ENCODE measurements around the gene RASSF5.

Gene RASSF5

DNA sequence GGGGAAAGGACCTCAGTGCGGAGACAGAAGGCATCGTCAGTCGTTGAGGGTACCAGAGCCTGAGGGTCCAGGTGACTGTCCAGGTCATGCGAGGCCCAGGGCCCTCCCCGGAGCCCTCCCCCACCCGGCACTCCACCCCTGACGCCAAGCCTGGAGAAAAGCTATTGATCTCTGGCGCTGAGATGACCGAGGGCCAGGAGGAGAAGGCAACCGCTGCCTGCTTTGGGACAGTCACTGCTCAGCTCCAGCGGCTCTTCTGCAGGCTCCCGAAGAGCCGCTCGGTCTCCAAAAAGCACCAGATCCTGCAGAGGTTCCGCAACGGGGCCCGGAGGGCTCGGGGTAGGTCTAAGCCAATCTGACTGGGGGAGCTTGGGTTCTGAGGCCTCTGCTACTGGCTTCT is 10.9 kb downstream of the RASSF5 start:
- no peak for DNase-seq

DNA sequence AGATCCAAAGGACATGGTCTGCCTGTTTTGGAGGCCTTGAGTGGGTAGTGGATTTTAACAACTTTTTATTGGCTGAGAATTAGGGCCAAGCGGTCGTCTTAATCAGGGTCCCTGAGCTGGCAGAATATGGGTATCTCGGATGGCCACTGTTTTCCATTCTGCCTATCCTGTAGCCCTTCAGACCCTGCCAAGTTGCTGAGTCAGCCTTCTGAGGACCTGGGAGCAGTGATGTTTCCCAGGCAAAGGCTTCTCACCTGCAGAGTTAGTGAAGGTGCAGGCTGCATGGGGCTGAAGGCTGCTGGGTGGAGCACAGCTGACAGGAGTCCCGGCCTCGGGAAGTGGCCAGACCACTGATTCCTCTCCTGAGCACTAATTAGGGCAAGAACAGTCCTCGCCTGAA is 11.4 kb downstream of the RASSF5 start:
- DNase-seq = no peak

DNA sequence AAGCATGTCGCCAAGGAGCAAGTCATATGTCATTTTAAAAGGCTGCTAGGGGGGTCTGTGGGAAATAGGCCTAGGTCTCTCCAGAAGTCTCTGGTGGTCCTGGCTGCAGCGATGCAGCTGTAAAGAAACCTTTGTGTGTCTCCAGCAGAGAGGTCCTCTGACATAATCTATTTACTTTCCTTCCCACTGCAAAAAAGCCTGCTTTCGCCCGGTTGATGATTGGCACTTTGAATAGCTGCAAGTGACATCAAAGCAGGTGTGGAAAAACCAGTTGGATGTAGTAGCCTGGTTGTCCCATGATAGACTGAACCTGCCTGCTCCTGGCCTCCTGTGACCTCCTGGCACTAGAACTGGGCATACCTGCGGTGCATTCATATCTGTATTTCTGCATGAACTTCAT is 13.8 kb downstream of the RASSF5 start:
- DNase-seq = no peak

DNA sequence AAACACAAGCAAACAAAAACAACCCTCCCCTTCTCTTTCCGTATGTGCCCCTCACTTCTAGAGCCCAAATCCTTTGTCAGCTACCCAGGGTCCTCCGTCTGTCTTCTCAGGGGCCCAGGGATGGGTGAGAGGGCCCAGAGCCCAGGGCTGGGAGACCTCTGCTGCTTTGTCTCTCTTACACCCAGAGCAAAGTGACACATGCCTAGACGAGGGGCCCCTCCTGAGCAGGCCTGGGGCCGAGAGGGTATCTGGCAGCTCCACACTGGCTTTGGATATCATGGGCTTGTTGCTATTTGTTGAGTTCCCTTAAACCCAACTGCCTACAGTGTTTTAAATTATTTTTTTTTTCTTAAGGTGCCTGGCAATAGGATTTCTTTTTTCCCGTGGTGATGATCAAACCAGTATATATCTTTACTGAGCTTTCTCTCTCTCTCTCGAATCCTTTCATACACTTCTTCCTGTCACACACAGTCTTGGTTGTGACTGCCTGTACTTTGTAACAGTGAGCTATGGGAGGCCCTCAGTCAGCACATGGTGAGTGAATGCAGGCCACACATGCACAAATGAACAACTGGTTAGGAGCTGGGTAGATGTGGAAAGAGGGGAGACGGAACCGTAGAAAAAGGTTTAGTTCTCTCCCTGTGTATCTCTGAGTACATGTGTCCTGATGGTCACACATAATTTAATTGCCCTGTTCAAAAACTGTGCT is 14.5 kb downstream of the RASSF5 start:
- DNase-seq = no peak

DNA sequence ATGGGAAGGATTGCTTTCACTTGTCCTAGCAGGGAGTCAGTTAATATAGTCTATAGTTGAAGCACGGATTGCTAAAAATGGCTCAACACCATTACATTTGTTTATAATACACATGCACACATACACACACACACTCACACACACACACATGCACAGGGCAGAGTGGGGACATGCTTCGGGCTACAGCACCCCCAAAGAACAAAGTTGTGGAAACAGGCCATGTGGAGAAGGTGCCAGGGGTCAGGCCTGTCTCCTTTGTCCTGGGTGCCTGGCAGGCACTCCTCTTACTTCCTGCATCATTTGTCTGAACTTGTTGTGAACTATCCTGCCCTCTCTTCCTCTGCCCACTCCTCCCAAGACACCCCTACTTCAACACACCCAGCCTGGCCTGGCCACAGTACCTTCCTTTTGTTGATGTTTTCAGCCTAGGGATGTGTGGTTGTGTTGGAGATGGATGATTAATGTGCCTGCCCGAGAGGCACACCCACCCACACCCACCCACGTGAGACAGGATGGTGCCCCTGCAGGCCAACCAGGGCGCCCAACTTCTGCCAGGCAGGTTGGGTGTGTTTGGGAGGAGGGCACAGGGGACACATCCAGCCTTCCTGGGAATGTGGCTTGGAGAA is 17.5 kb downstream of the RASSF5 start:
- DNase-seq = no peak

DNA sequence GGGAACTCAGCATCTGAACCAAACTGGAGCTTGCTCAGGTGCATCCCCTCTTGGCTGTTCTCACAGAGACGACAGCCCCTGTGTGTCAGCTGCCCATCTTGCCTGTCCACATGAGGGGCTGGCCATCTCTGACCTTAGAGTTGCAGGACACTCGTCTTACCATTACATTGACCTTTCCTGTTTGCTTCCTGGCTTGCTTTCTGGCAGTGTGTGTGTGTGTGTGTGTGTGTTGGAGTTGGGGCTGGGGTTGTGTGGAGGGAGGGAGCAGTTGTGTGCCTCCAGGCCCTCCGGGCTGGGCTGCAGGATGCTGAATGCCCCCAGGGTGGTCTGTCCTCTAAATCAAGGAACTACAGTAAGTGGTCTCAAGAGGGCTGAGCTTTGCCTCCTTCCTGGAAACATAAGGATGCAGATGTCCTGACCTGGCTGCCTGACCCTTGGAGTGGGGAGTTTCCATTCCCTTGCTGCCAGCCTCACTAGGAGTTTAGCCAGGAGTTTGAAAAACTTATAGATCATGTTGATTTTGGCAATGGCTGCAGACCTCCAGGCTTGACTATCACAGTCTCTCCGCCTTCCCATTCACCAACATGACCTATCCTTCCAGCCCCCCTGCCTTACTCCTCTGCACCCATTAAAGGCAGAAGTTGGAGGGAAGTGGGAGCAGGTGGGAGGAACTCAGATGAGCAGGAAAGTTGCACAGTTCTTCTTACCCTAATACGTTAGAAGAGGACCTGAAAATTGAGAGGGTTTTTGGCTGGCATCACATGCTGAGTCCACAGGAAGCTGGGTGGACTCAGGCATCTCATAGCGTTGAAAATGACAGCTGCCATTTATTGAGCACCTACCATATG is 19.0 kb downstream of the RASSF5 start:
- DNase-seq = no peak

DNA sequence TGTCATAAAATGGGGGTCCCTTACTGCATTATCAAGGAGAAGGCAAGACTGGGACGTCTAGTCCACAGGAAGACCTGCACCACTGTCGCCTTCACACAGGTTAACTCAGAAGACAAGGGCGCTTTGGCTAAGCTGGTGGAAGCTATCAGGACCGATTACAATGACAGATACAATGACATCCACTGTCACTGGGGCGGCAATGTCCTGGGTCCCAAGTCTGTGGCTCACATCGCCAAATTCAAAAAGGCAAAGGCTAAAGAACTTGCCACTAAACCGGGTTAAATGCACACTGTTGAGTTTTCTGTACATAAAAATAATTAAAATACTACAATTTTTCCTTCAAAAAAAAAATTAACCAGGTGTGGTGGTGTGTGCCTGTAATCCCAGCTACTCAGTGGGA is 22.1 kb downstream of the RASSF5 start:
- DNase-seq = no peak

DNA sequence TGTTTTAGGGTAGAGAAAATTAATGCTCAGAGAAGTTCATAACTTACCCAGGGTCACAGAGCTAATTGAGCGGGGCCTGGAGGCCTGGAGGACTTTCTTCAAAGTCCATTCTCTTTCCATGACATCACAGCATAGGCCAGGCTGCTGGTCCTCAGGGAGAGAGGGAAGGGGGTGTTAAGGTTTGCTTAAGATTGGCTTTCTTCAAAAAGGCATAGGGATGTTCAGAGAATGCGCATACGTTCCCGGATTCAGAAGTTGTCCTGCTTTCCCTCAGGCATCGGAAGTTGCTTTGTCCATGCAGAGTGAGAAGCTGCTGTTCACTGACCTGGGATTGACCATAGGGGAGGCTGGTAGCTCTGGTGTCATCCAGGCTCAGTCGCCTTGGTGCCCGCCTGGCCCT is 25.0 kb downstream of the RASSF5 start:
- no peak for DNase-seq

DNA sequence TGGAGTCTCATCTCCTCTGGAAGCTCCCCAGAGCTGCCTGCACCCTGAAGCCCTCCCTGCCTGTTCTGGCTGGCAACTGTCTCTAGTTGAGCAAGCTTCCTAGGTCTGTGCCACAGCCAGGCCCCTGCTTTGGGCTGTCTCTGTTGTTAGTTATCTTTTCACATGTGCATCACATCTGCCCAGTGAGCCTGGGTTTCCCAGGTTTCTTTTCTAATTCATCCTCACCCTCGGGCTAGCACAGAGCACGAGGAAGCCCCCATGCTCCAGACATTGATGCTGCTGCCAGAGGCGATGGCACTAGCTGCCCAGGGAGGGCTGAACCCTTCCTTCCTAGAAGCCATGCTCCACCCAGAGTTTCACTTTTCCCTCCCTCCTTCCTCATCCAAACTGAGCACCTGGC is 27.2 kb downstream of the RASSF5 start:
- no peak for DNase-seq

DNA sequence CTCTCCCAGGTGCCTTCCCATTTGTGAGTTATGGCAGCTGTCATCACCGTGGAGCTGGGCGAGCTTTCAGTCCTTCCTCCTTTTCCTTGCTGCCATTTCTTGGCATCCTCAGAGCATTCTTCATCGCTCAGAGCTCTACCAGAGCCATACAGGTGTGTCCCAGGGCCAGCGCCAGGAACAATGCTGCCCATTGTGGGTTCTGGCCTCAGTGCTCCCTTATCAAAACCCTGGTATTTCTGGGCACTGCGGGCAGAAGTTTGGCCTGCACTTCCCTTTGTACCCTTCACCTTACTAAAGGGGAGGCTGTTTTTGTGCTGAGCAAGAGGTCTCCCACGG is 28.5 kb downstream of the RASSF5 start:
- DNase-seq = no peak

DNA sequence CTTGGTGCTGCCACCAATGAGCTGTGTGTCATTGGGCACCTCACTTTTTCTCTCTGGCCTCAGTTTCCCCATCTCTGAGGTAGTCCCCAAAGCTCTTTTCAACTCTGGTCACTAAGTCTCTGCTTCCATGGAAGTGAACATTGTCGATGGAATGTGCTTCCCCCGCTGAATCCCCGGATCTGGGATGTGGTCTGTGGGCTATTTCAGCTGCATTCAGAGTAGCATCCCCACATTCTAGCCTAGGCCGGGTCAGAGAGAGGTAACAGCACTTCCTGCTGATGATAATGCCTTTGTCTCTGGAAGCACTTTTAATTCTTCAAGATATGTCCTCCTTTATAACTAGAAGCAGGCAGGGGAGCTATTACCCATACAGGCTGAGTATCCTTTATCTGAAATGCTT is 29.8 kb downstream of the RASSF5 start:
- DNase-seq = no peak

DNA sequence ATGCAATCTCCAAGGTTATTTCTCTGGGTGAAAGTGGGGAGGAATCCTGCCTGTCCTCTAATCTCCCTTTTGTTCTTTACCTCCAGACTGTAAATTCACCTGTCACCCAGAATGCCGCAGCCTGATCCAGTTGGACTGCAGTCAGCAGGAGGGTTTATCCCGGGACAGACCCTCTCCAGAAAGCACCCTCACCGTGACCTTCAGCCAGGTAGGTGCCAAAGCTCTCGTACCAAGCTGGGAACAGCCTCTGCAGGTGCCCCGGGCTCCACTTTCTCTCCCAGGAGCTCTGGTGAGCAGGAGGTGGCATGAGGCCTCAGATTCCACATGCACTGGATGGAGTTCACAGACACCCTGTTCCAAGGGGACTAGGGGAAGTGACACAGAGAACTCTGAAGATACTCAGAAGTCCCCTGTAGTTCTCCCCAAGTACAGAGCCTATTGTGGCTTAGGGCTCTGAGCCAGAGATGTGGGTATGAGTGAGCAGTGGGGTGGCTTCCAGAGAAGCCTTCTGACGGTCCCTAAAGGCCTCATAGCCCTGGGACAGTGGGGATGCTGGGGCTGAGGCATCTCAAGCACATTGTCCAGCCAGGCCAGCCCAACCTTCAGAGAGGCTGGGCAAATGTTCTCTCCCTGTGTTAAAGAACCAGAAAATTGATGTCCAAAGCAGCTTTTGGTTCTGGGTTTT is 30.9 kb downstream of the RASSF5 start:
- no peak for DNase-seq

DNA sequence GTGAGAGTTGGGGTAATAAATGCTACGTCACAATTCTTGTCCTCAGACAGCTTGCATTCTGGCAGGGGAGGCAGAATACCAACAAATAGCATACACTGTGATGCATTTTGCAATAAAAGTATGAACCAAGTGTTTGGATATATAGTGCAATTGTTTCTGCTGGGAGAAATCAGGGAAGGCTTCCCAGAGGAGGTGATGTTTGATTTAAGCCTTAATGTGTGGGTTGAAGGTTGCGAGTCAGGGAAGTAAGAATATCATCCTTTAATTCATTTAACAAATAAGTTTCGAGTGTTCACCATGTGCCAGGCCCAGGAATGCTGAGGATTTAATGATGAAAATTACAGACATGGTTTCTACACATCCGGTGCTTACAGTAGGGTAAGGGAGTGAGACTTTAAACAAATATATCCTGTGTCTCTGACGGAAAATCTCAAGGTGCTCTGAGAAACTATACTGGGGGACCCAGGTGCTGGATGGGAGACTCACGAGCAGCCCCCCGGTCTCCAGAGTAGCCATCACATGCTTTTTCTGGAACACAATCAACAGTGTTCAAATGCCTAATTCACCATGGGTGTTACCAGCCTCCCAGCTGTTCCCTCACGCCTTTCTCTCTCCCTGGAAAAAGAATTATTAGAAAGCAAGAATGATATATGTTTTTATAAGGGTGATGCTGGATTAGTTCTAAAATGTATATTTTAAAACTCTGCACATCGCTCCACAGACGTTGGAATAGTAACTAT is 31.7 kb downstream of the RASSF5 start:
- no peak for DNase-seq

DNA sequence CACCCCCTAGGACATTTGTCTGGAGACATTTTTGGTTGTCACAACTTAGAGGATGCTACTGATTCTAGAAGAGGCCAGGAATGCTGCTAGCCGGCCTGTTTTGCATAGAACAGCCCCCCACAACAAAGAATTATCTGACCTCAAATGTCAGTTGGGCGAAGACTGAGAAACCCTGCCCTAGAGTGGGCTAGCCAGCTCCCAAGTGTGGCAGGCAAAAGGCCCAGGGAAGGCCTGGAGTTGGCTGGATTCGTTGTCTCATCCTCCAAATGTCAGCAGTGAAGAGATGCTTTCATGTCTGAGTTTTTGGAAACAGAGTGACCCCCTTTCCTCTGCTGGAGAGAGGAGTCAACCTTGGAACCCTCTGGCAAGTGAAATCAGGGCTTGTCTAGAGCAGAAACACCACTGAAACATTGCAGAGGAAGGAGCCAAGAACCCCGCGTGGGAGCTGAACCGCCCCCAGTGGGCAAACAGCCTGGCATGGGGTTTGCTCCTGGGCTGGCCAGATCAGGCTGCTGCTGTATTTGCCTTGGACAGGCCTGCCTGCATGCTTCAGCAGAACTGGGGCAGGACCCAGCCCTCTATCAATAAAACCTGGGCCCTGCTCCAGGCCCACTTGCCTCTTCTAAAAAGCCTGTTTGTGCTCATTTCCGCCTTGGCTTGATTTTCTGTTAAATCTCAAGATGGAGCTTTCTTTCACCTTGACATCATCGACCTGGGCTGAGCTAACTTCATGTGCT is 32.9 kb downstream of the RASSF5 start:
- DNase-seq = no peak

DNA sequence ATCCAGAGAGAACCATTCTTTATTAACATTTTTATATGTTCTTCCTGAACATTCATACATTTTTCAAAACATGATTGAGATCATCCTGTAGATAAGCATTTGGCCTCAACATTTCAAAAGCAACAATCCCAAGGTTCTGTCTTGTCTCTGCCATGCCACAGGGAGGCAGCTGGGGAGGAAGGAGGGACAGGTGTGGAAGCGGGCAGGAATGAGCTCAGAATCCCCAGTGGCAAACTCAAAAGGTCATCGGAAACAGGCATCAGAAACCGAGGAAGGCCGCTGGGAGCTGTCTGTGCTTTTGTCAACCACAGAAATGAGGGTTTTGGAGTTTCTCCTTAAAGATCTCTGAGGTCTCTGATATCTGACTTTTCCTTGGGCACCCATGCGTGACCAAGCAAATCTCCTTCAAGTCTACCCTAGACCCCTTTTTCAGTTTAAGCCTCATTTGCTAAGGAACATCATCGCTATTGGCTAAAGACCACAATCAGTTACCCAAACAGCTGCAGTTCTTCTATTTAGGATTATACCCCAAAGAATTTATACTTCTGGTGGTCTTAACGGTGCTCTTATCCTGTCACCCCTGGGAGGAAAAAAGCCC is 34.0 kb downstream of the RASSF5 start:
- DNase-seq = no peak

DNA sequence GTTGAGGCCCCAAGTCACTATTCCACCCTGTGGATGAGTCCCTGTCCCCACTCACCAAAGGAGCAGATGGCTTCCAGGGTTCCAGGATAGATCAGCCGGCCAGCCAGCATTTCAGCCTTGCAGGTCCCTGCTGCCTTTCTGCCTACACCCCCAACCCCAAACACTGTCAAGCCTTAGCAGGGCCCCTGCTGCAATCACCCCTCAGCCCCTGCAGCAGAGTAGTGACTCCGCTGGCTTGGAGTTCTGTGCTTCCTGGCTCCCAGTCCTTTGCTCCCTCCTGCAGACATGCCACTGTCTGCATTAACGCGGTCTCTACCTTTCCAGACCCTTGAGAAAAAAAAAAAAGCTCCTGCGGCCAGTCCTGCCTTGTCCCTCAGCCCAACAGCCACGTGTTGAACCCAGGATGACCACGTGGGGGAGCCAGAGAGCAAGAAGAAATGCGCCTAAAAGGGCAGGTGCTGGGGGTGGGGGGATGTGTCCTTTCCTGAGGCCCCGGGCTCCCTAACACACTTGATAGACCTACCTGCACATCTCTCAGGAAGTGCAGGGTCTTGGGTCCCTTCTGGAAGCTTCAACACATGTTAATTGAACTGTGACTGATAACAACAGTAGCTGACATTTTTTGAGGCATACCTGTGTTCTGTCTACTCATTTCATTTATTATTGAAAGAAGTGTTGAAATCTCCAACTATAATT is 37.4 kb downstream of the RASSF5 start:
- DNase-seq = peak; percentile 58

DNA sequence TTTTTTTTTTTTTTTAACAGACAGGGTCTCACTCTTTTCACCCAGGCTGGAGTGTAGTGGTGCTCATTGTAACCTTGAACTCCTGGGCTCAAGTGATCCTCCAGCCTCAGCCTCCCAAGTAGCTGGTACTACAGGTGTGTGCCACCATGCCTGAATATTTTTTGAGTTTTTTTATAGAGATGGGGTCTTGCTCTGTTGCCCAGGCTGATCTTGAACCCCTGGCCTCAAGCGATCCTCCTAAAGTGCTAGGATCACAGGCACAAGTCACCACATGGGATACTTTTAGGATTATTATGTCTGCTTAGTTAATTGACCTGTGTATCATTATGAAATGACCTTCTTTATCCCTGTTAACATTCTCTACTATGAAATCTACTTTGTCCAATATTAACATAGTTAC is 38.0 kb downstream of the RASSF5 start:
- DNase-seq = no peak

DNA sequence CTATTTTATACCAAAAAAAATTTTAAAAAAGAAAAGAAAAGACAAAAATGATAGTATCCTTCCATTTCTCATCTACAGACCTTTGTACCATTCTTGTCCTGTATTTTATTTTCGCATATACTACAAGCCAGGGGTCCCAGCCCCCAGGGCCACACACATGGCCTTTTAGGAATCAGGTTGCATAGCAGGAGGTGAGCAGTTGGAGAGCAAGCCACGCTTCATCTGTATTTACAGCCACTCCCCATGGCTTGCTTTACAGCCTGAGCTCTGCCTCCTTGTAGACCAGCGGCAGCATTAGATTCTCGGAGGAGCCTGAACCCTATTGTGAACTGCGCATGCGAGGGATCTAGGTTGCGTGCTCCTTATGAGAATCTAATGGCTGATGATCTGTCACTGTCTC is 39.8 kb downstream of the RASSF5 start:
- no peak for DNase-seq

DNA sequence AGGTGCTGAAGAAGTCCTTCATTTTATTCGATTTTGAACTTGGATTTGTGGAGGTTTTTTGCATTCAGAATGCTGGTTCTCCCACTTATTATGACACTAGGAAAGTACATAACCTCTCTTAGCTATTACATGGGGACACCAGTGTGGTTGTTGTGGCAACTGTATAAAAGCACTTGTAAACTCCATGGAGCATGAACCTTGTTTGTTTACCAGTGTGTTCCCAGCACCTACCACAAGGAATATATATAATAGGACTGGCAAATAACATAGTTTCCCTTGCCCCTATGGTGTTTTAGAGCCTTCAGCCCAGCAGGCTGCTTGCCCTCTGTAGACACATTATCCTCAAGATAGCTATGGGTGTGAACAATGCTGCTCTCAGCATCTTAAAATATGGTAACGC is 43.1 kb downstream of the RASSF5 start:
- no peak for DNase-seq

DNA sequence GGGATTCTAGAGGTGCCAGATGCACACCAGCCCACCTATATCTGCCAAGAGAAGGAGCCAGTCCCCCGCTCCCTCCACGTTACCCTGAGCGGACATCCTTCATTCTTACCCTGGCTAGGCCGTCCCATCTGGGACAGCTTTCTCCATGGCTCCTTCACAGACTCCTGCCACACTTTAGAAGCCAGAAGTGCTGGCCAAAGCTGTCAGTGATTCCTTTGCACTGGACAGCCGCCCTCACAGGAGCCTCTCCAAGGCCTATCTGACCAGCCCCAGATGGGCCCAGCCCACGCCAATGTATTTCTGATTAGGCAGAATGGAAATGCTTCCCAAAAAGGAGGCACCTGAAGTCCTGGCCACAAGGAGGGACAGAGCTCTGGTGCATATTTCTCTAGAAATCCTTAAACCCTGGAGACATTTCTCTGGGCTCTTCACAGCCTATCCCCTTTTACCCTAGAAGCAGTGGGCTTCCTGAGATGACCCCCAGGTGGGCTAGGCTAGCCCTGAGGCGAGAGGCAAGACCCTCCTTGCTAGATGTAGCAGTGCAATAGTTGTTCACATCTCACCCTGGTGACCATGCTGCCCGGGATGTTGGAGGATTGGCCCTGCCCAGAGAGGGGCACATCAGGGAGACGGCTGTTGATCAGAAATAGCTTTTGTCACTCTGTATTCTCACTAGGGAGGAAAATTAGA is 44.1 kb downstream of the RASSF5 start:
- DNase-seq = no peak

DNA sequence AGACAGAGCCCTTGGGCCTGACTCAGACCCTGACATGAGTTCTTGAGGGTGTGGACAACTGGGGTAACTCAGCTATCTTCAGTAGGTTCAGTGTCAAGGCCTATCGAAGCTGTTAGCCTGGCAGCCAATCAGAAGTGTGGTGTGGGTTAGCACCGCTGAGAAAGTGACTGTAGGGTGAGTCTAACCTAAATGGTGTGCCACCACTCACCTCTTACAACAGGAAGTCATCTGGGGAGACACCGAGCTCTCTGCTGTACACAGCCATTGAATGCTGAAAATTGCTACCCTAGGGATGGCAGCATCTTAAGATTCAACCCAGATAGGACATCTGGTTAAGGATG is 44.6 kb downstream of the RASSF5 start:
- DNase-seq = no peak

All from KG1 (cell line).